Neural cell (in vitro differentiated cells): ENCODE data around the gene UBASH3B.

Experiments
- EP300 ChIP-seq: fragments of 450-650 bp; conservative IDR thresholded peaks from 2 replicates; pipeline ENCODE4 v1.6.1; 2014; ENCODE audit warnings: antibody characterized with exemption, mild to moderate bottlenecking, moderate library complexity; ENCODE audit not compliant: poor library complexity, severe bottlenecking
- EZH2 ChIP-seq: fragments of 200-600, 300-800 bp; shearing (Covaris generic), sonication (generic); IDR thresholded peaks from 2 replicates; pipeline ENCODE4 v1.6.1; 2014; ENCODE audit warnings: antibody characterized with exemption, low read length, borderline replicate concordance, mild to moderate bottlenecking; ENCODE audit not compliant: insufficient read depth, poor library complexity, severe bottlenecking
- MXI1 ChIP-seq: fragments of 450-650 bp; conservative IDR thresholded peaks from 2 replicates; pipeline ENCODE4 v1.6.1; 2014; ENCODE audit warnings: antibody characterized with exemption, mild to moderate bottlenecking; ENCODE audit not compliant: poor library complexity, severe bottlenecking
- RAD21 ChIP-seq: fragments of 450-650 bp; conservative IDR thresholded peaks from 2 replicates; pipeline ENCODE4 v1.6.1; 2014; ENCODE audit warnings: antibody characterized with exemption, mild to moderate bottlenecking, moderate library complexity
- TAF1 ChIP-seq: IDR thresholded peaks from 2 replicates; pipeline ENCODE4 v1.6.1; 2012; ENCODE audit warnings: low read depth
- TF ChIP-seq, protein P1 (sequence below): fragments of 450-650 bp; IDR thresholded peaks from 2 replicates; pipeline ENCODE4 v1.5.1; 2014; ENCODE audit warnings: antibody characterized with exemption, mild to moderate bottlenecking, moderate library complexity; ENCODE audit not compliant: poor library complexity, severe bottlenecking

- TF ChIP-seq, protein P1, sequence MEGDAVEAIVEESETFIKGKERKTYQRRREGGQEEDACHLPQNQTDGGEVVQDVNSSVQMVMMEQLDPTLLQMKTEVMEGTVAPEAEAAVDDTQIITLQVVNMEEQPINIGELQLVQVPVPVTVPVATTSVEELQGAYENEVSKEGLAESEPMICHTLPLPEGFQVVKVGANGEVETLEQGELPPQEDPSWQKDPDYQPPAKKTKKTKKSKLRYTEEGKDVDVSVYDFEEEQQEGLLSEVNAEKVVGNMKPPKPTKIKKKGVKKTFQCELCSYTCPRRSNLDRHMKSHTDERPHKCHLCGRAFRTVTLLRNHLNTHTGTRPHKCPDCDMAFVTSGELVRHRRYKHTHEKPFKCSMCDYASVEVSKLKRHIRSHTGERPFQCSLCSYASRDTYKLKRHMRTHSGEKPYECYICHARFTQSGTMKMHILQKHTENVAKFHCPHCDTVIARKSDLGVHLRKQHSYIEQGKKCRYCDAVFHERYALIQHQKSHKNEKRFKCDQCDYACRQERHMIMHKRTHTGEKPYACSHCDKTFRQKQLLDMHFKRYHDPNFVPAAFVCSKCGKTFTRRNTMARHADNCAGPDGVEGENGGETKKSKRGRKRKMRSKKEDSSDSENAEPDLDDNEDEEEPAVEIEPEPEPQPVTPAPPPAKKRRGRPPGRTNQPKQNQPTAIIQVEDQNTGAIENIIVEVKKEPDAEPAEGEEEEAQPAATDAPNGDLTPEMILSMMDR, result no peak
- TF ChIP-seq TAF1, result no peak
- no peak for TF ChIP-seq MXI1
- TF ChIP-seq RAD21, result no peak
- no peak for TF ChIP-seq EP300
- TF ChIP-seq EZH2, result no peak
Measured at GRCh38 chr11:122720107-122720881, 64.8 kb downstream of the UBASH3B start.
